Fibroblast of skin of left quadriceps (primary cell): Measurements from ENCODE around the gene CCL8.
A peak's percentile ranks its signal among the peaks of the same experiment; 100 is the strongest.

Source experiments
- DNase-seq, 2 experiments: peaks; one replicate each; pipeline ENCODE4 v3.0.0-alpha.2; 2013; ENCODE audit warnings: low read depth in 2 of 2

CCL8 gene

GRCh38 chr17:34314279-34314678 lies 5.0 kb upstream of the CCL8 start:
- DNase-seq = peak in 1 of 2 experiments; percentile 44

DNA sequence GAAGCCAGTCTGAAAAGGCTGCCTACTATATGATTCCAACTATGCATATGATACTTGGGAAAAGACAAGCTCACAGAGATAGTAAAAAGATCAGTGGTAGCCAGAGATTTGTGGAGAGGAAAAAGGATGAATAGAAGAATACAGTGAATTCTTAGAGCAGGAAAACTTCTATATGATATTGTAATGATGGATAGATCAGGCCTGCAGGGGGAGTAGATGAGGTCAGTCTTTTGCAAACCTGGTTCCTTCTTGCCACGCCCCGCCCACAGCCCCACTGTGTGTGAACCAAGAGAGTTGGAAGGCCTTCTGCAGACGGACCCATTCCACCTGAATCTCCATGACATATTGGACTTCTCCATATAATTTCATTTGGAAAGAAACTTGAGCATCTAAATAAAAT lies 761 bp upstream of the CCL8 start:
- DNase-seq = no peak

DNA sequence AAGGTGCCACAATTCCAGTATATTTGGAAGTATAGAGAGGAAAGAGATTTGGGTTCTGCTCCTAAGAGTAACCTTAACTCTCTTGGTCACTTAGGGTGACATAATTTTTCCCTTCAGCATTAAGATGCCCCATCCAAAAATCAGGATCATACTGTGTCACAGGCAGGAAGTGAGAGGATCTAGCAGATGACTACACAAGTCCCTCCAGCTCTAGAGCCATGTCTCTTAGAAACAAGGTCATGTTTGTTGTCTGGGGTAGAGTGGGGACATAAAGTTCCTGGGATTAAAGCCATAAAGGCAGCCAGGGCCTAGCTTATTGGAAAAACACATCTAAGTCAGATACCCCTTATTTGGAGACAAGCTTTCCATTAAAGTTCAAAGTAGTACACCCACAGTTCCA lies 2.7 kb downstream of the CCL8 start:
- DNase-seq = no peak

DNA sequence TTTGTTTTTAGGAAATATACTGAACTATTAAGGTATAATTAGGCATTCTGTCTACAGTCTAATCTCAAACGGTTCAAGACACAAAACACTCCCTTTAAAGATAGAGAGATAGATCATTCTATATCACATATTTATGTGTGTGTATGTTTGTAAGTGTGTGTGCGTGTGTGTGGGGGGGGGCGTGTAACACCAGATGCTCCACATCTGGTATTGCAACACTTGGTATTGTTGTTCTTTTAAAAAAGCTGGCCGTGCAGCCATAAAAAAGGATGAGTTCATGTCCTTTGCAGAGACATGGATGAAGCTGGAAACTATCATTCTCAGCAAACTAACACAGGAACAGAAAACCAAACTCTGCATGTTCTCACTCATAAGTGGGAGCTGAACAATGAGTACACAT lies 8.3 kb downstream of the CCL8 start:
- peak; percentile 33 to 36 for DNase-seq

GRCh38 chr17:34337701-34338100 lies 18.5 kb downstream of the CCL8 start:
- no peak for DNase-seq

DNA sequence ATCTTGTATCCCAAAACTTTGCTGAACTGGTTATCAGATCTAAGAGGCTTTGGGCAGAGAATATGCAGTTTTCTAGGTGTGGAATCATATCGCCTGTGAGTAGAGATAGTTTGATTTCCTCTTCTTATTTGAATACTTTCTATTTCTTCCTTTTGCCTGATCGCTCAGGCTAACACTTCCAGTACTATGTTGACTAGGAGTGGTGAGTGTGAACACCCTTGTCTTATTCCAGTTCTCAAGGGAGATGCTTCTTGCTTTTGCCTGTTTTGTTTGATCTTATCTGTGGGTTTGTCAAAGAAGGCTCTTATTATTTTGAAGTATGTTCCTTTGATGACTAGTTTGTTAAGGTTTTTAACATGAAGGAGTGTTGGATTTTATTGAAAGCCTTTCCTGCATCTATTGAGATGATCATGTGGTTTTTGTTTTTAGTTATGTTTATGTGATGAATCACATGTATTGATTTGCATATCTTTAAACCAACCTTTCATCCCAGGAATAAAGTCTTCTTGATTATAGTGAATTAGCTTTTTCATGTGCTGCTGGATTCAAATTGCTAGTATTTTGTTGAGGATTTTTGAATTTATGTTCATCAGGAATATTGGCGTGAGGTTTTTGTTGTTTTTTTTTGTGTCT lies 20.0 kb downstream of the CCL8 start:
- no peak for DNase-seq

- no peak for DNase-seq
Observed at GRCh38 chr17:34341916-34342315, 22.7 kb downstream of the CCL8 start.

- no peak for DNase-seq
Observed at GRCh38 chr17:34347063-34347462, 27.8 kb downstream of the CCL8 start.

- no peak for DNase-seq
Observed at GRCh38 chr17:34349751-34350150, 30.5 kb downstream of the CCL8 start.

DNA sequence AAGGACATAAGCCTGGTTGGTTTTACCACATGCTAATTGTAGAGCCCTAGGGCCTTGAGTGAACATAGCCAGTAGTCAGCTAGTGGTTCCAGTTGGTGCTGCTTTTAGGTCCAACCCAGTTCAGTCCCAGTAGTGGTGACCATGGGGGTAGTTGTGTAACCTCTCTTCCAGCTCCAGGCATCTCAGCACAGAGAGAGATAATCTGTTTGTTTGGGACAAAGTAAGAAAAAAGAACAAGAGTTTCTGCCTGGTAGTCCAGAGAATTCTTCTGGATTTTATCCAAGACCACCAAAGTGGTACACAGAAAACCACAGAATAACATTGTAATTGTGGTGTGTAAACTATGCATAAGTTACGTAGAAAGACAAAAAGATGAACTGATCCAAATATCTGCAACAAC lies 31.9 kb downstream of the CCL8 start:
- DNase-seq = no peak

- no peak for DNase-seq
Observed at GRCh38 chr17:34352191-34352590, 33.0 kb downstream of the CCL8 start.

GRCh38 chr17:34354637-34355036 lies 35.4 kb downstream of the CCL8 start:
- DNase-seq = no peak

DNA sequence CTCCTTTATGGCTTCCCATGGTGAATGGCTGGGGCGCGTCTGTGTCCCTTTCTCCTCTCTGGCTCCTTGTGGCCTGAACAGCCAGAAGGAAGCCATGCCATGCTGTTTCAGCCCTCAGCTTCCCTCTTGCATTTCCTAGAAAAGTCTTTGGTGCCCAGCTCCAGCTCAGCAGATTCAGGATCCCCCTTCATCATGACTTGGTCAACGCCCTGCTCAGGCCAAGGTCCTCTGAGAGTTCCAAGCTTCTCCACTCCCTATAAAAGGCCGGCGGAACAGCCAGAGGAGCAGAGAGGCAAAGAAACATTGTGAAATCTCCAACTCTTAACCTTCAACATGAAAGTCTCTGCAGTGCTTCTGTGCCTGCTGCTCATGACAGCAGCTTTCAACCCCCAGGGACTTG lies 37.0 kb downstream of the CCL8 start, which contains the start of gene CCL13:
Gene CCL13, plus strand, starts transcription at position 287 of the 400 bp plus-strand sequence. Its CDS starts 47 bp downstream, at position 334.
- DNase-seq = no peak

- no peak for DNase-seq
Observed at GRCh38 chr17:34357398-34357797, 38.2 kb downstream of the CCL8 start.

GRCh38 chr17:34358631-34359030 lies 39.4 kb downstream of the CCL8 start:
- DNase-seq = no peak

DNA sequence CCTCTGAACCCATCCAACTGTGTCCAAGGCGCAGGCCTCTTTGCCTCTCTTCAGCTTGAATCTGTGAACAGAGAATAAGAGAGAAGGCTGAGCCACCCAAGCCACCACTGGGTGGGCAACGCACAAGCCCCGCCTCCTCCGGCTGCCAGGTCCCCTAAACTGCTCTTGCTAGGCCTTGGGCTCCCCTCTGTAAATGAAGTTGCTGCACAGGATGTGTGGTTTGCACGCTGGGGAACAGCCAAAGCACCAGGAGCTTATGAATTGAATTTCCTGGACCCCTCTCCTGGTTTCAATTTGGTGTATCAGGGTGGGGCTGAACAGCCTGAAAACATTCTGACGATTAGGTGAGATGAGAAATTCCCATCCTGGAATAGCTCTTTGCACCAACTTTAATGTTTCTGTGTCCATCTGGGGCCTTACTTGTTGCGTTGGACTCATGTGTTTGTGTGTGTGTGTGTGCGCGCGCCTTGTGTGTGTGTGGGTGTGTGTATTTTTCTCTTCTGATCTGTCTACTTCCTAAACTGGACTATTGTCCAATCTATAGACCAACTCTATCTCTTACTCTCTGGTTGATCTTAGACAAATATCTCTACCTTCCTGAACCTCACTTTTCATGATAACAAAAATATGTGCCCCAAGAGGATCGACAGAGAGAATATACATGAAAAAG lies 41.5 kb downstream of the CCL8 start:
- DNase-seq = no peak

GRCh38 chr17:34361478-34362061 lies 42.3 kb downstream of the CCL8 start:
- DNase-seq = peak; percentile 66 to 70

DNA sequence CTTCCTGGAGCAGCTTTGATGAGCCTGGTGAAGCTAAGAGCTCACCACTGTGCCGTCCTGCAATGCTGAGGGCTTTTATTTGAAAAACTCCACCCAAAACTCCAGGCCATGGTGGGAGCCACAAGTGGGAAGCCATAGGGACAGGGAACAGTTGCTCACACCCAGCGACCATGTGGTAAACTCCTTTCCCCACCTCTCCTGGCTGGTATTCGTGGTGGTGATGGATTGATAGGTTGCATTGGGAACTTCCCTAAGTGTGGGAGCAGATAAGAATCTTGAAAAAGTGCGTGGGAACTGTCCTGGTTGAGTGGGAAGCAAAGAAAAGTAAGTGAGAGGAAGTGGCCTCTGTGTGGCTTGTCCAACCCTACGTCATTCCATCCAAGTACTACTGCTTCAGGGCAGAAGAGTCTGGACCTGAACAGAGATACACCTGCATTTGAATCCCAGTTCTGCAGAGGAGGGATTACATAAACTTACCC lies 44.0 kb downstream of the CCL8 start, which contains the start of gene CCL1:
Gene CCL1, minus strand, starts transcription at position 51 of the 479 bp plus-strand sequence. CDS start 72 bp downstream, outside the sequence.
- DNase-seq = no peak

DNA sequence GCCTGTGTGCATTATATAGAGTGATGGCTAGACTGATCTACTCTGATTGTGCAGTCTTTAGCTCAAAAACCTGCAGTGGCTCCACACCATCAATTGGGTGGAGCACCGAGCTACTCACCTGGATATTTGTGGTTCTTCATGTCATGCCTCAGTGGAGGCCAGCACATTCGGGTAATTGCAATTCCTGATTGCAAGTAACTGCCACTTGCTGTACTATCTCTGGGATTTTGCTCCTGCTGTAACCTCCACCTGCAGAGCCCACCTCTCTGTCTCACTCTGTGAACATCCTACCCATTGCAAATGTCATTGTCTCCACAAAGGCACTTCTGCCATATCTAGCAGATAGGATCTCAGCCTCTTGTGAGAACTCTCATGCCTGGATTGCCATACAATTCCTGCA lies 45.5 kb downstream of the CCL8 start:
- DNase-seq = no peak

DNA sequence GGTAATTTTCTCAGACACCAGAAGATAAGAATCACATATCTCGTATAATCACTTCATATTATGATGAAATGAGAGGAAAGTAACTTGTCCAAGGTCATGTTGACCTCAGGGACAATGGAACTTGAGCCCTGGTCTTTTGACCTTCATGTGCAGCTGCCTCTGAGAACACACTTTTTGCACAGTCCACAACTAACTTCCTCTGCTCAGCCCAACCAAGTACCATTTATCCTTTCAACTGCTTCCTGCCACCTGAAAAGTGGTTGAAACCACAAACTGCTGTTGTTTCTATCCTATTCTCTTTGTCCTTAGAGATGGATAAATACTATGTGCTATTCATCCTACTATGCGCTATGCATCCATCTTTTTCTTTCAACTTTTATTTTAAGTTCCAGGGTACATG lies 46.1 kb downstream of the CCL8 start:
- no peak for DNase-seq

- DNase-seq = no peak
Observed at GRCh38 chr17:34366010-34366409, 46.8 kb downstream of the CCL8 start.

GRCh38 chr17:34366529-34367107 lies 47.4 kb downstream of the CCL8 start:
- DNase-seq = no peak
